HCT116 (cell line): Measurements from ENCODE around the gene NHERF2. TPM values are rescaled to one million over a fixed set of nuclear protein-coding genes. Genes with fewer than 3 reads are reported as not detected.

ENCODE experiments used
- ATAC-seq: fragments of 200-7000 bp; cut with Tn5 transposase; 2 replicates; pipeline ENCODE4 v1.9.1; 2020; ENCODE audit warnings: mild to moderate bottlenecking, moderate library complexity
- BruUV-seq: library from RNA; stranded (reverse); fragments of 400-500 nt; replicated peaks from 2 replicates; lab custom pipeline; 2021; lab: Mats Ljungman, UMichigan
- CTCF ChIA-PET: fragments of 300-600 bp; sonication (Branson Sonifier 250); formaldehyde crosslinking; loops from one replicate; lab custom pipeline; 2021; ENCODE audit warnings: antibody characterized with exemption; lab: Charles Lee
- POLR2A ChIA-PET: fragments of 300-600, 350-600 bp; sonication (Branson Sonifier 250); formaldehyde crosslinking; loops from one replicate; lab custom pipeline; 2021; ENCODE audit warnings: antibody characterized with exemption; lab: Charles Lee
- RAD21 ChIA-PET, 2 experiments: fragments of 300-600 bp; sonication (Branson Sonifier 250); formaldehyde crosslinking; loops; one replicate each; lab custom pipeline; 2023; ENCODE audit warnings: low total read pairs in 2 of 2; ENCODE audit not compliant: uncharacterized antibody in 2 of 2, unreplicated experiment in 2 of 2, low non-redundant PET in 1 of 2; lab: Charles Lee
- DNase-seq: peaks from one replicate; pipeline ENCODE4 v3.0.0-alpha.2; 2010; ENCODE audit warnings: low read depth, low spot score
- H2AFZ ChIP-seq: fragments of 200-600 bp; shearing (Covaris generic), sonication (generic); 2 replicates; pipeline ENCODE4 v1.6.1; 2017; ENCODE audit warnings: low read depth, mixed run types, mixed read lengths, antibody characterized with exemption, low read length; ENCODE audit not compliant: poor library complexity, severe bottlenecking
- H3K27ac ChIP-seq: 2 replicates; pipeline ENCODE4 v1.5.1; 2012; ENCODE audit warnings: low read depth, low read length
- H3K27me3 ChIP-seq: fragments of 200-600 bp; sonication (generic); 2 replicates; pipeline ENCODE4 v1.6.1; 2016; ENCODE audit warnings: mixed run types, low read length, mixed read lengths; ENCODE audit not compliant: insufficient read depth
- H3K36me3 ChIP-seq, 2 experiments: fragments of 200-500 bp in 1 of 2; fragments of 200-600 bp in 1 of 2; sonication (Bioruptor generic) in 1 of 2; sonication (generic) in 1 of 2; 2 replicates each; pipeline versions ENCODE4 v1.5.1 to v1.6.1; 2014 to 2016; ENCODE audit warnings: low read length in 2 of 2, inconsistent platforms in 1 of 2, mixed read lengths in 1 of 2, mixed run types in 1 of 2; ENCODE audit not compliant: insufficient read depth in 2 of 2, control insufficient read depth in 1 of 2
- H3K4me1 ChIP-seq, 2 experiments: fragments of 200-600 bp in 1 of 2; sonication (generic) in 1 of 2; 2 replicates each; pipeline versions ENCODE4 v1.5.1 to v1.6.1; 2012 to 2017; ENCODE audit warnings: low read length in 2 of 2, inconsistent platforms in 1 of 2, mild to moderate bottlenecking in 1 of 2, mixed read lengths in 1 of 2, mixed run types in 1 of 2, moderate library complexity in 1 of 2; ENCODE audit not compliant: insufficient read depth in 2 of 2, control insufficient read depth in 1 of 2
- H3K4me2 ChIP-seq: fragments of 200-600 bp; sonication (generic); 2 replicates; pipeline ENCODE4 v1.6.1; 2017; ENCODE audit warnings: mixed run types, low read length, mixed read lengths
- H3K4me3 ChIP-seq, 2 experiments: fragments of 200-600 bp in 1 of 2; sonication (generic) in 1 of 2; replicated peaks in 1 of 2; 2 replicates each; pipeline ENCODE4 v1.5.1; 2011 to 2016; ENCODE audit warnings: low read length in 2 of 2, control low read depth in 1 of 2, low read depth in 1 of 2, mild to moderate bottlenecking in 1 of 2, mixed read lengths in 1 of 2, mixed run types in 1 of 2
- H3K79me2 ChIP-seq: fragments of 200-600 bp; sonication (generic); 2 replicates; pipeline ENCODE4 v1.6.1; 2017; ENCODE audit warnings: mild to moderate bottlenecking, mixed run types, low read length, moderate library complexity, mixed read lengths; ENCODE audit not compliant: insufficient read depth
- H3K9ac ChIP-seq: fragments of 200-600 bp; sonication (generic); 2 replicates; pipeline ENCODE4 v1.6.1; 2016; ENCODE audit warnings: low read length, mixed read lengths
- H3K9me2 ChIP-seq: fragments of 200-600 bp; sonication (generic), shearing (Covaris generic); 2 replicates; pipeline ENCODE4 v1.6.1; 2017; ENCODE audit warnings: mixed run types, mild to moderate bottlenecking, moderate library complexity; ENCODE audit not compliant: insufficient read depth
- H3K9me3 ChIP-seq, 2 experiments: fragments of 200-500 bp in 1 of 2; fragments of 200-600 bp in 1 of 2; sonication (Bioruptor generic) in 1 of 2; sonication (generic) in 1 of 2; 2 replicates each; pipeline ENCODE4 v1.6.1; 2014 to 2017; ENCODE audit warnings: low read length in 2 of 2, mixed read lengths in 2 of 2, inconsistent platforms in 1 of 2, low read depth in 1 of 2, mild to moderate bottlenecking in 1 of 2, mixed run types in 1 of 2, moderate library complexity in 1 of 2; ENCODE audit not compliant: control insufficient read depth in 1 of 2, insufficient read depth in 1 of 2
- H4K20me1 ChIP-seq: fragments of 200-600 bp; sonication (generic), shearing (Covaris generic); 2 replicates; pipeline ENCODE4 v1.6.1; 2017; ENCODE audit warnings: mixed run types, mild to moderate bottlenecking, moderate library complexity; ENCODE audit not compliant: insufficient read depth
- EGR1 ChIP-seq: IDR thresholded peaks from 2 replicates; pipeline ENCODE4 v1.6.1; 2012; ENCODE audit warnings: low read depth
- ELF1 ChIP-seq: IDR thresholded peaks from 2 replicates; pipeline ENCODE4 v1.6.1; 2012; ENCODE audit warnings: low read depth, borderline replicate concordance
- EZH2 ChIP-seq: fragments of 200-600 bp; sonication (generic); IDR thresholded peaks from 2 replicates; pipeline ENCODE4 v1.6.1; 2017; ENCODE audit warnings: antibody characterized with exemption, mixed run types
- POLR2AphosphoS5 ChIP-seq: IDR thresholded peaks from 2 replicates; pipeline ENCODE4 v1.6.1; 2011; ENCODE audit warnings: mild to moderate bottlenecking, low read depth, low read length, moderate library complexity
- RAD21 ChIP-seq: IDR thresholded peaks from 2 replicates; pipeline ENCODE4 v1.6.1; 2012; ENCODE audit warnings: low read depth, mild to moderate bottlenecking
- SIN3A ChIP-seq: IDR thresholded peaks from 2 replicates; pipeline ENCODE4 v1.6.1; 2012; ENCODE audit warnings: low read depth
- YY1 ChIP-seq: IDR thresholded peaks from 2 replicates; pipeline ENCODE4 v1.6.1; 2011; ENCODE audit warnings: low read length, low read depth, moderate library complexity, mild to moderate bottlenecking; ENCODE audit not compliant: insufficient replicate concordance; ENCODE audit errors: extremely low read depth
- ZBTB33 ChIP-seq: IDR thresholded peaks from 2 replicates; pipeline ENCODE4 v1.6.1; 2011; ENCODE audit warnings: mild to moderate bottlenecking, low read length, moderate library complexity; ENCODE audit not compliant: insufficient replicate concordance; ENCODE audit errors: extremely low read depth
- ZFX ChIP-seq: fragments of 450-650 bp; IDR thresholded peaks from 2 replicates; pipeline ENCODE4 v1.6.1; 2017
- intact Hi-C: fragments of 100-400 bp; cut with micrococcal nuclease; formaldehyde crosslinking; loops from 2 replicates; pipeline ENCODE4 v1.10.0; 2022
- total RNA-seq: library from RNA; stranded (reverse); gene quantifications from one replicate; pipeline ENCODE4 v1.2.1, GENCODE V29; 2021; ENCODE audit not compliant: unreplicated experiment

NHERF2 gene
- total RNA-seq, 1 experiment from 2014 or later = 58.4 TPM

- Histone ChIP-seq H2AFZ (no peak overlapping the region), H3K9me2 (no peaks in the 10 kb centered on the region), H3K27ac (peak overlapping the region; percentile 55), H3K4me3 (no peak overlapping the region; a peak in 1 of 4 replicates), H3K79me2 (peaks cover 8% of the 10 kb centered on the region; the same call in 1 of the 2 replicates), H3K9ac (peak overlapping the region; percentile 53), H3K9me3 (no peaks in the 10 kb centered on the region), H4K20me1 (no peaks in the 10 kb centered on the region), H3K4me2 (peak overlapping the region; percentile 64), H3K4me1 (peaks cover 21 to 39% of the 10 kb centered on the region in 2 experiments), H3K27me3 (no peaks in the 10 kb centered on the region), H3K36me3 (no peaks in the 10 kb centered on the region)
- POLR2A ChIA-PET = interaction anchor here (0.7 kb wide), 1 partner anchor 139 kb away, joined by 3 read pairs; the partner anchor contains the start of gene TRAF7
- no peak for DNase-seq
- no peak for TF ChIP-seq POLR2AphosphoS5
- no peak for TF ChIP-seq EGR1
- no peak for TF ChIP-seq SIN3A
- no peak for TF ChIP-seq ZFX
- TF ChIP-seq RAD21 = no peak
- TF ChIP-seq EZH2 = no peak
- no peak for TF ChIP-seq YY1
- no peak for TF ChIP-seq ELF1
- no peak for TF ChIP-seq ZBTB33
- TSS peak; percentile 59 for BruUV-seq
- no peak for ATAC-seq
- RAD21 ChIA-PET = no interaction called here
- CTCF ChIA-PET = interaction anchor here (0.6 to 1.6 kb wide), 5 partner anchors 12 to 124 kb away, joined by 3 to 12 read pairs (median 3); no protein-coding TSS in a partner anchor
- intact Hi-C loops = no loop called here
Measured at GRCh38 chr16:2015947-2016208, 10.8 kb upstream of the NHERF2 start.
